ENCODE data around the gene TGFB2.

TGFB2 gene

DNA sequence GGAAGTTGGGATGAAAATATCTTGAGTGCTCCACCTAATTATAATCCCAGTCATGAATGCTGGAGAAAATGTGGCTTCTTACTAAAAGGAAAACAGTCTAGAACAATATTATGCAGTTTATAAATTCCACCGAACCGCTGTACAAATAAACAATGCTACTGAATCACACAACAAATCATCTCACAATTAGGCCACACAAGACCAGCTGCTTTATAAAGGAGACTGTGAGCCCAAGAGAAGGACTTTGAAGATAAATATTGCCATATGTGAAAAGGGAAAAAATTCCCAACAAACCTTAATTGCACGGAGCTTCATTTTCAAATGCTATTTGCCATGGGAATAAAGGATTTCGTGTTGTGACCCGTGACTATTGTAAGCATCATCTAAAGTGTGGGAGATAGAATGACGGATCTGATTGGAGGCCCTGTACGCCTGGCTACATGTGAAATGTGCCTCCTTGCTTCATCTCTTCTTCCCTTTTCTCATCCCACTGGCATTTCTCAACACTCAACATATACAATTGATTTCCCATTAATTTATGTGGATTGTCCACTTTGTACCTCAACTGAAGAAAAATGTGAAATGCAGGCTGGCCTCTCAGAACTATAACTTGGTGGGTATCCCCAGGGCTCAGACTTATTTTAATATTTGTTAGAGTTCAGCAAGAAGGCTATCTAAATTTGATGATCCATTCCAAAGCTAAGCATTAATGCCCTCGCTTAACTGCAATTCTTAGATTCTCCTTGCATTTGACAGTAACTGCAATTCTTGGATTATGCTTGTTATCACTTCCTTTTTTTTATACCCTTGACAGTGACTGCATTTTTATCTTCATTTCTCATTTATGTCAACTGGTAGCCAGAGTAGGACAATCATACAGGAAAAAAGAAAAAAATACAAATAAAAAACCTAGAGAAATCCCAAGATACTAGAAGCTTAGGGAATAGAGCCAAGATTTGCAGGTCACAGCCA, 122.3 kb downstream of the TGFB2 start:
- DNase-seq, result no peak

DNA sequence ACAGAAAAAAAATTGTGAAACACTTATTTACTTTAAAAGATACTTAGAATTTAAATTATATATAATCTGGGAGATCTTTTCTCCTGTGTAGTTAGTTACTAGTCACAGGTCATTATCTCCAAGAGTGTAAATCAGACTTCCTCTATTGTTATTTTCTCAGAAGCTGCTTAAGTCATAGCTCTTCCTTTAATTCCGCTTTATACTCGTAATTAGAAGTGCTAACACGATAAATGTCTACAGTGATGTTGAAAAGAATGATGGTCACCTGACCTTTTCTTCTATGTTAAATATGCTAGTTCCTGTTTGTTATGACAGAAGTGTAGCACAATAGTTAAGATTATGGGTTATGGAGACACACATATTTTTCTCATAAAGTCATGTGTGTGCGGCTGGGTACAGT, 123.6 kb downstream of the TGFB2 start:
- no peak for DNase-seq

DNA sequence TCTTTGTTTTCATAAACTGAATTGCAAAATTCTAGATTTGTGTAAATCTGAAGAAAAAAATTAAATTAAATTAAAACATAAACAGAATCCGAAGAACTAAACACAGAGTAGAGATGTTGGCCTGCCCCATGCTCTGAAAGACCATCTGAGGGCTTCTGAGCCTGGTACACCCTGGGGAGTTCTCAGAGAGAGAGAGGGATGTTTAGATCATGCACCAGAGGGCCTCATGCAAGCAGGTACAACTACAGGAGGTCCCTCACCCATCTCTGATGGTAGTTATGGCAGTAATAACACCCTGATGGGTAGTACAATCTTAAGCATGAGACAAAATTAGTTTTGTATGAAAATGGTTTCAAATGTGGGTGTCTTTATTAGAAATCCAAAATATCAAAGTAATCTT, 127.7 kb downstream of the TGFB2 start:
- DNase-seq, result no peak

DNA sequence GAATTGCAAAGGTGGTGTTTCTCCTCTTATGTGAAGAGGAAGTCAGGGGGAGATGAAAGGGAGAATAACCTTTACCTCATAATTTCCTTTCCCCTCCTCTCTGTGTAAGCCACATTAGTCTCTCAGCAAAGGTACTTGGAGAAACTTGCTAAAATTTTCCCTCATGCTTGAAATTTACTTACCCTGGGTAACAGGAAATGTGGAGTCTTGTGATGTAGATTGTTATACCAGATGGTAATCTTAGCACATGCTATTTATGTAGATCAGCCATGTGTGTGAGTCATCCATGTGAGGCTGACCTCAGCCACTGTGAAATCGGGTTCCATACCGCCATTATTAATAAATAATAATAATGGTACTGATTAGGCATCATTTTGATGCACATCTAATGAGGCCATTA, 128.4 kb downstream of the TGFB2 start:
- no peak for DNase-seq

DNA sequence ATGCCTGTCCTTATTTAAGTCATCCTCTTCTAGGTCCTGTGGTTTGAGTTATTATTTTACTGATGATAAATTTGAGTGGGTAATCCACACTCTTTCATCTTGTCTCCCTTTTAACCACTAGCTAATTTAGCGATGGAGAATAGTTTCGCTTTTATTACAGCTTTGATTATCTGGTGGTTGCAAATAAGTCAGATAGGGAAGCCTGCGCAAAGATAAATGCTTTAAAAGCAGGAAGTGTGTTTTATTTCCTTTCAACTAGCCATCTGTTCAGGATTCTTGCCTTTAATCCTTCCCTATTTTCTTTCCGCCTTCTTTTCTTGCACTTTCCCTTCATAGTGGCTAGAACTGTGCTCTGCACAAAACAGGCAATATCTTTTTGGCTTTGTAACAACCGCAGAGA, 129.0 kb downstream of the TGFB2 start:
- DNase-seq, result no peak

DNA sequence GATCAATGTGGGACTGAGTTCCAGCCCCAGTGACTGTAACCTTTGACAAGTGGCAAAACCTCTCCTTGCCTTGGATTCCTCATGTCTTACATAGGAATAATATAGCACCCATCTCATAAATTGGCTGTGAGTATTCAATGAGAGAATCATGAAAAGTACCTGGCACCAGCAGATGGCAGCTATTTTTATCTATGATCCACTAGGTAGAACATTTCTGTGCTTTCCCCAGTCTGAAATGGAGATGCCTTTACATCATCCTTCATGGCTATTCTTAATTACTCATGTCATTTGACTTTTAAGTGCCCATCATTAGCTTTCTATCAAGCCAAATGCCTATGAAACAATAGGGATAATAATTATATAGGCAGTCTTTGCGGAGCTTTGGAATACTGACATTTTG, 130.1 kb downstream of the TGFB2 start:
- DNase-seq, result no peak

DNA sequence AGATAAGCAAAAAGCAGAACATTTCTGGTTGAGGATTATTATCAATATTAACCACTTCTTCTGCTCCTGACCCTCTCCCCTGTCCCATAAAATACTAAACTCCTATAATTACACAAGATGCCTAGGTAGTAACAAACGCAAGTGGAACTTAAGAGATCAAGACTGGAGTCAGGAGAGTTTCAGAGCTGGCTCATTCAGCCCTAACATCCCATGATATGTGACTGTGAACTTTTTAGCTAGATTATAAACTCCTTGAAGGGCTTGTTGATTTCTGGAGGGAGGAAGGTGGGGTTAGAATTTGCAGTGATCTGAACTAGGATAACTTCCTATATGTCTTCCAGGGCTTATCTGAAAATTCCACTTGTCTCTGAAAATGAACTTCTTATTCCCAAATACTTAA, 130.6 kb downstream of the TGFB2 start:
- DNase-seq, result no peak

DNA sequence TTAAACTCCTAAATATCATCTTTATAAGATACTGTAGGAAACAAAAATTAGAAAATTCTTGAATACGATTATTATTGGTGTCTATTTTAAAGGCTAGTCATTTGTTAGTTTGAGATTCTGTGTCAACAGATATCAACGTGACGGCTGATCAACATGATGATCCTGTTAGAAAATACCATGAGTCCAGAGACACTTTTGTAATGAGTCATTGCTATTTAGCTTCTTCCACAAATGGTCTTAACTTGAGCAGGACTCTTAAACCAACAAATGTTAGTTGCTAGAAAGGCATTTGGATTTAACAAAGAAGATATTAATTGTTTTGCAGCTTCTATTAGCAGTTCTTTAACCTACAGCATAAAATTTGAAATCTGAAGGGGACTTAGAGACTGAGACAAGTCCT, 131.2 kb downstream of the TGFB2 start:
- DNase-seq, result no peak

DNA sequence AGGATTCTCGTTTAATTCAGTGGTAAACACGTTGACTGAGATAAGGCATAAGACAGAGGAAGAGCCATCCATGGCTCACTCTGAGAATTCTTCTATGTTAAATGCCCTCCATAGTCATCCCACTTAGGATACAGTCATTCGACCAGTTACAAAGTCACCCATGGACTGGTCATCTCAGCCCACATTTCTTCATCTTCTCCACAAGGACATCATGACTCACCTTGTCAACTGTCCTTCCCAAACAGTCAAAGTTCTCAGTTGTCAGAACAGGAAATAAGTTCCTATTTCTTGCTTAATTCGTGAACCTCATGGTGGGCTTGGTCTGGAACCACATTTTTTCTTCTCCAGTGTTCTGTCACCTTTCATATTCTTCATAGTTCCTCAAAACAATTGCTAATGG, 133.2 kb downstream of the TGFB2 start:
- DNase-seq, result no peak

DNA sequence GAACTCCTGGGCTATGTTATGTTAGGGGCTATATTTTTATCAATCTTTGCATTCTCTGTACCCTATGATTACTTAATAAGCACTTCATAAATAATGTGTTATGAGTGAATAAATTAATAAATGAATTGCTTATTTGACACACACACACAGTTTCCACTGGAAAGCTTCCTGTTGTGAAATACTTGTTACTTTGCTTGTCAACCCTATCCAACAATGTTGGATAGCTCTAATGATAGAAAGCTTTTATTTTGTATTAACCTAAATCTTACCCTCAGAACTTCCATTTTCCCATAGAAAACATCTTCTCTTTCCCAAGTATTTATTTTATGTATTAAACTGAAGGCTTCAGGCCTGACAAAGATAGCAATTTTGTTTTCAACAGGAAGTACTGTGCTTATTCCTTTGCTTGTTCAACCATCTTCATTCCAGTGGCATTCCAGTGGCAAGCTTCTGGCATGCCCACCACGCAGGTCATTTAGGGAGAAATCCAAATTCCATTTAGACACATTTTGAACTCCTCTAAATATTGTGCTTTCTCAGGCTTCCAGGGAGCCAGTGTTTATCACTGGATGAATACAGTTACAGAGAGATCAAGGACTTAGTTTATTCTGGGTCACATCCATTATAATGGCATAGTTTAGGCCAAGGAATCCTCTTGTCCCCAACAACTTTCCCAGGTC, 134.4 kb downstream of the TGFB2 start:
- DNase-seq, result no peak

DNA sequence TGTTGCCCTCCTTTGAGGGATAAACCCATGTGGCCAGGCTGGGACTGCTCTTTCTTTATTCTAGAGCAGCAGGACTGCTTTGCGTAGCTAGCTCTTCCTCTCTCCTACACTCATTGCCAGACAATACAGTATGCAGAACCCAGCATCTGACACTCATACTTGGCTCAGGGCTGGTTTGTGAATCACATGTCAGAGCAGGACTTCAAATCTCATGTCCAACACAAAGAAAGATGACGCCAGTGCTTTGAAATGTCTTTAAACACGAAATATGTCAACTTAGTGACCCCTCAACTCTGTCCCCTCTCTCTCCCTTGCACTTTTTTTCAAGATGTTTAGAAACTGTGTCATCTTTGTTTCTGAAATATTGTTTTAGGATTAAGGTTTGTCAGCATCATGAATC, 135.0 kb downstream of the TGFB2 start:
- DNase-seq, result no peak

DNA sequence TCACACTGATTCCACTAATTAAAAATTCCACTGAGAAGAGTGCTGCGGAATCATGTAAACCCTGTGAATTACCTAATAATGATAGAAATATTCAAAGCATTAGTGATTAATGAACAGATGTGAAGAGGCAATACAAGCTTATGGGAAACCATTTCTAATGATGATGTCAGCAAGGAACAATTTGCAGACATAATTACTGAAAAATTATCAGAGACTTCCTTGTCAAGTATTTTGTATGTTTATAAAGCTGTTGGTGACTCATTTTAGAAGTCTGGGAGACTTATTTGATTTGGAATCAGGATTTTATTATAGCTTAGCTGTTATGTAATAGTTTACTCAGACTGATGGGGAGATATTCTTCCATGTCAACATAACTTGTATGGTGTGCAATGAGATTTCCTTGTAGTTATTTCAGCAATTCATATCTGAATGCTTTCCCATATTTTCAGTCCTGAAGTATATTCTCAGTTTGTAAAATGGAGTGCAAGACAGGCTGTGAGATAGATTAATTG, 135.5 kb downstream of the TGFB2 start:
- no peak for DNase-seq

DNA sequence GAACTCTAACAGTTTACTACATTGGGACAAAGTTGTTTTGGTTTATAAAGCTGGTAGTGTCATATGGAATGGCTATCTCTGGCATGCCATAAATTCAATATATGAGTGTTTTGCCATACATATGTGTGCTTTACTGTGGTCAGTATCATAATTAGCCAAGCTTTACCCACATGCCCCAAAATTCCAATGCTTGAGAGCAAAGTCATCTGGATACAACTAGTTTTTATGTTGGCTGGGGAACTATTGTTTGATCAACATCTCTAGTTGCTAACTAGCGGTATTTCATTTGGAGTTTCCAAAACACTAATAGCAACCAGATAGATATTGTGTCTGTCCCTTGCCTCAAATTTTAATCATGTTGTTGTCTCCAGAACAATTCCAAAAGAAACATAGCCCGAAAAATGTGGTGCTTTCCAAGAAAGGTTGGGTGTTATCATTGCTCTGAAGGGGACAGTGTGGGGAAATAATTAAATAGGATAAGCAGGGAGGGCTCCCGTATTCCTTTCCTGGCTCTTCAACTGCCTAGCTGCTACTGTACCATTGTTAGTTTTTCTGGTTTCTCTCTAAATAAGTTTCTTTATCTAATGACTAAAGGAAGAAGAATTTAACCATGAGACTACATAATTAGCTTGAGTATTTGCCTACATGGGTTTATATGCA, 136.1 kb downstream of the TGFB2 start:
- no peak for DNase-seq

DNA sequence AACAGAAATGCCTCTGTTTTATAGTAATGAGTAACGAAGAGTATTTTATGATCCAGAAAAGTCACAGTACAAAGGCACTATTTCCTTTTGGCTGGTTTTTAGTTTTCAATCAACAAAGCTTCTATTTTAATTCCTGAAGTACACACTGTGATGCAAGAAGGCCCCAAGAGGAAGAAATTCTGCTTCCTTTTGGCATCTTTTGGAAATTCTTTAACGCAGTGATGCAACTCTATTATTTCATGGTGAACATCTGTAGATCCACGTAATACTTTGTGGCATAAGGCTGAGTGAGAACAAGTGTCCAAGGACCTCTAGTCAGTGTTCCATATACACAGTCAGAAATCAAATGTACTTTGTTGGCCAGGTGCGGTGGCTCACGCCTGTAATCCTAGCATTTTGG, 137.5 kb downstream of the TGFB2 start:
- DNase-seq, result no peak

DNA sequence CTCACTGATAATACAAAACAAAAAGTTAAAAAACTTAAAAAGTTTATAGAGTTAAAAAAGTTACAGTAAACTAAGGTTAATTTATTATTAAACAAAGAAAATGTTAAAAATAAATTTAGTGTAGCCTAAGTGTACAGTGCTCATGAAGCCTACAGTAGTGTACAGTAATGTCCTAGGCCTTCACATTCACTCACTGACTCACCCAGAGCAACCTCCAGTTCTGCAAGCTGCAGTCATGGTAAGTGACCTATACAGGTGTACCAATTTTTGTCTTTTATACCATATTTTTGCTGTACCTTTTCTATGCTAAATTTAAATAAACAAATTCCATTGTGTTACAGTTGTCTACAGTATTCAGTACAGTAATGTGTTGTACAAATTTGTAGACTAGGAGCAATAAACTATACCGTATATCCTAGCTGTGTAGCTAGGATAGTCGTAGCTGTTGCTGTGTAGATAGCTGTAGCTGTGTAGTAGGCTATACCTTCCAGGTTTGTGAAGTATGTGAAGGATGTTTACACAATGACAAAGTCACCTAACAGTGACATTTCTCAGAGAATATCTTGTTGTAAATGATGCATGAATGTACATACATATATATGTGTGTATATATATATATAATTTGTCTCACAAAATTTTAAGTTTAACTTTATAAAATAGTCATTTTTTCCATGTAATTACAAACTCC, 140.2 kb downstream of the TGFB2 start:
- DNase-seq, result no peak

DNA sequence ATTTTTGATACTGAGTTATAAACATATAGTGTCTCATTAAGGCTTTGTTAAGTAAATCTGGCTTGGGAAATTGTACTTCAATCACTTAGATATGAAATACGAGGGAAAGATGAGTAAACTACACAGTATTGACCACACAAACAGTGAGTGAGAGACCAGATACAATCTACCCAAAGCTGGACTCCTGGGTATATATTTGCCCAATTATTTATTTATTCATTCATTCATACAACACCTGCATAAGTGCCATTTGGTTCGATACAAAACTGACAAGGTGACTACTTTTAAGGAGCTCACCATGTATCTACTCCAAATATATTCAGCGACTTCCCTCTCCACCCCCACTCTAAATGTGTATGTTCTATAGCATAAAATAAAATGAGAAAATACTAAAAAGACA, 143.4 kb downstream of the TGFB2 start:
- no peak for DNase-seq

DNA sequence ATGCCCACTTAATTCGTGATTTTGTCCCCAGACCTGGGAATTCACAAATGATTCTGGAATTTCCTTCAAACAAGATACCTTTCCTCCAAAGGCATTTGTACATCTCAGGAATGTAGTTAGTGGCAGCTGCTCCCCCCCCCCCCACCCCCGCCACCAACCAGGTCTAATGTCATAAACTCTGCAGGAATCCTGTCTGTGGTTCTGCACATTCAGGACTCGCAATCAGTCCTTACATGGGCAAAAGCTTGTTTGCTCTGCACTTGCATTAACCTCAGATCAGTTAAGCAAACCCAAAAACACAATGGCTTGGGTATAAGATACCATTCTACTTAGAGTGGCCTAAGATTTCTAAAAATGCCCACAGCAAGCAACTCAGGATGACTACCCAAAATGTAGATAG, 143.8 kb downstream of the TGFB2 start:
- DNase-seq, result no peak

DNA sequence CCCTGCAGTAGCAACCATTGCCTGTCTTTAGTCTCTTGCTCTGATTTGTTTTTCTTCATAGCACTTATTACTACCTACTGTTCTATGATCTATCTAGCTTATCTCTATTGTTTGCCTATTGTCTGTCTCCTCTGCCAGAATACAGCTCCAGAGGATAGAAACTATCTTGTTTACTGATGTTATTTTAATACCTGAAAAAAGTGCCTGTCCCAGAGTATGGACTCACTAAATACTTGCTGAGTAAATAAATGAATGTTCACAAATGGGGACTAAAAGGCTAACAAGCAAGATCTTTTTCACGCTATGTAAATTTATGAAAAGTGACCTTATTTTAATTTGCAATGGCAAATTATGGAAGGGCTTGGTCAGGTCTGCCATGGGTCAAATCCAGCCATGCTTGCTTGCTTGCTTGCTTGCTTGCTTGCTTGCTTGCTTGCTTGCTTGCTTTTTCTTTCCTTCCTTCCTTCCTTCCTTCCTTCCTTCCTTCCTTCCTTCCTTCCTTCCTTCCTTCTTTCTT, 145.3 kb downstream of the TGFB2 start:
- DNase-seq, result no peak

DNA sequence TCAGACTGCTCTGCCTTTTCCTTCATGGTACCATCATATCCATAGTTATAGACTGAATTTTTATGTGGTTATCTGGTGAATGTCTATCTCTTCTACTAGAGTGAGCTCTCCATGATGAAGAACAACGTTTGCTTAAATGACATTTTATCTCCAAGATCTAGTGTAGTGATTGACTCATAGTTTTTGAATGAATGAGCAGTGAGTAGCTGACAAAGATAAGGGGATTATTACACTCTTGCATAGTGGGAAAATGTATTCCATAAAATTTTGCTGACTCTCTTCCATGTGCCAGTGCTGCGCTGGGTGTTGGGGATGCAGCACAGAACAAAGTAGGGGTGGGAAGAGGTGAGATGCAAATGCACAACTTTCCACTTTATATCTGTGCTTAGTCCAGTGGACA, 147.7 kb downstream of the TGFB2 start:
- DNase-seq, result no peak

DNA sequence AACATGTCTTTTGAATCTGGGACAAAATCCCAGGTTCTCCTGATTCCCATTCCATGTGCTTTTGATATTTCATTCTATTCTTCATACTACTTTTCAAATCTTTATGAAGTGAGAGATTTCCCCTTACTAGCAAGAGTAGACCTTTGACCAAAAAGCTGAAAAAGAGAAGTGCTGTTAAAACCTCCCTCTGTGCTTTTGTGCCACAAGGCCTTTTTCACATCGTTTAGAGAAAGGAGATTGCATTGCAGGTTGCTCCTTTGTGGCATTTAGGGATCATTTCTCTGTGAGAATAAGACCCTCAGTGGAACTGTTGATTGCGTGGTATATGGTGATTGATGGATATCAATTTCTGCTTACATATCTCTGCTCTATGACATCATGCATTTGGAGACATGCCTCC, 148.8 kb downstream of the TGFB2 start:
- DNase-seq, result no peak

Measured in right hindlimb (tissue), 1 donor.